ENCODE measurements around the gene SLC19A3.
"Not testable (repeated sequence)": the region's sequence is repeated elsewhere in the genome, so short reads cannot be mapped to it uniquely, and the experiment has no call there.

SLC19A3 gene

DNA sequence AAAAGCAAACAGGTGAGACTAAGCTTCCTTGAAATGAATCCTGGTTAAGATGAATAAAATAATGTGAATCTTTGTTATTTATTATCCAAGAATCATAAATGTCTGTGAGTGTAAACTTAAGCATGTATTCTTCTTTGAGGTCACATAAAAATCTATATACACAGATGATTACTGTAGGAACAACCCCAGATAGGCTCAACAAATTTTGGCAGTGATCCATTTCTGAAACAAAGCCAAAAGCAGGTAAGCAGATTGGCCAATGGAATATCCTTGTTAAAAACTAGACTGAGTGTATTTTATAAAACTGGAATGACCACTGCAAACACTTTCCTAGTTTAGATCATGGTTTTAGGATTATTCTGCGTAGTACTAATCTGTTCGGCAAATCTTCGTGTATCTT lies 39.9 kb downstream of the SLC19A3 start:
- Histone ChIP-seq H3K36me3 (ENCODE audit: control insufficient read depth in 2 of 2, insufficient read depth in 1 of 2, low read length in 2 of 2) (no peaks in the 10 kb centered on the region), H3K4me1 (ENCODE audit: control insufficient read depth, insufficient read depth, low read length) (no peaks in the 10 kb centered on the region), H3K27ac (ENCODE audit: extremely low read depth, low read depth, low read length) (no peak overlapping the region), H3K9me3 (ENCODE audit: control insufficient read depth, insufficient read depth, low read depth, low read length) (no peaks in the 10 kb centered on the region), H3K4me3 (ENCODE audit: low read depth, low read length) (no peak overlapping the region)
- TF ChIP-seq REPIN1 (tag by site-specific recombination; IDR thresholded peaks at IDR 0.05; ENCODE audit: low read depth) (no peak), ZSCAN30 (tag by site-specific recombination; IDR thresholded peaks at IDR 0.05) (no peak), ZNF626 (tag by site-specific recombination; IDR thresholded peaks at IDR 0.05) (no peak), ZNF555 (tag by site-specific recombination; conservative IDR thresholded peaks at IDR 0.05) (no peak), ZNF239 (tag by site-specific recombination; IDR thresholded peaks at IDR 0.05) (no peak), ZBTB17 (tag by site-specific recombination; IDR thresholded peaks at IDR 0.05) (no peak), HOXA7 (CRISPR knock-in tag; IDR thresholded peaks at IDR 0.05; ENCODE audit: borderline replicate concordance) (no peak), ZNF341 (tag by site-specific recombination; IDR thresholded peaks at IDR 0.05; ENCODE audit: low read depth) (no peak), MYNN (tag by site-specific recombination; IDR thresholded peaks at IDR 0.05; ENCODE audit: borderline replicate concordance) (no peak), YY1 (tag by site-specific recombination; IDR thresholded peaks at IDR 0.05) (no peak), ZNF394 (tag by site-specific recombination; IDR thresholded peaks at IDR 0.05; ENCODE audit: borderline replicate concordance) (no peak), SETDB1 (IDR thresholded peaks at IDR 0.05; ENCODE audit: insufficient read length, low read length) (no peak), ZNF548 (tag by site-specific recombination; IDR thresholded peaks at IDR 0.05) (no peak), GLI4 (tag by site-specific recombination; IDR thresholded peaks at IDR 0.05) (no peak)
- TF ChIP-seq, protein P1, sequence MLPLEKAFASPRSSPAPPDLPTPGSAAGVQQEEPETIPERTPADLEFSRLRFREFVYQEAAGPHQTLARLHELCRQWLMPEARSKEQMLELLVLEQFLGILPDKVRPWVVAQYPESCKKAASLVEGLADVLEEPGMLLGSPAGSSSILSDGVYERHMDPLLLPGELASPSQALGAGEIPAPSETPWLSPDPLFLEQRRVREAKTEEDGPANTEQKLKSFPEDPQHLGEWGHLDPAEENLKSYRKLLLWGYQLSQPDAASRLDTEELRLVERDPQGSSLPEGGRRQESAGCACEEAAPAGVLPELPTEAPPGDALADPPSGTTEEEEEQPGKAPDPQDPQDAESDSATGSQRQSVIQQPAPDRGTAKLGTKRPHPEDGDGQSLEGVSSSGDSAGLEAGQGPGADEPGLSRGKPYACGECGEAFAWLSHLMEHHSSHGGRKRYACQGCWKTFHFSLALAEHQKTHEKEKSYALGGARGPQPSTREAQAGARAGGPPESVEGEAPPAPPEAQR (tag by site-specific recombination; IDR thresholded peaks at IDR 0.05): no peak
- TF ChIP-seq, protein P2, sequence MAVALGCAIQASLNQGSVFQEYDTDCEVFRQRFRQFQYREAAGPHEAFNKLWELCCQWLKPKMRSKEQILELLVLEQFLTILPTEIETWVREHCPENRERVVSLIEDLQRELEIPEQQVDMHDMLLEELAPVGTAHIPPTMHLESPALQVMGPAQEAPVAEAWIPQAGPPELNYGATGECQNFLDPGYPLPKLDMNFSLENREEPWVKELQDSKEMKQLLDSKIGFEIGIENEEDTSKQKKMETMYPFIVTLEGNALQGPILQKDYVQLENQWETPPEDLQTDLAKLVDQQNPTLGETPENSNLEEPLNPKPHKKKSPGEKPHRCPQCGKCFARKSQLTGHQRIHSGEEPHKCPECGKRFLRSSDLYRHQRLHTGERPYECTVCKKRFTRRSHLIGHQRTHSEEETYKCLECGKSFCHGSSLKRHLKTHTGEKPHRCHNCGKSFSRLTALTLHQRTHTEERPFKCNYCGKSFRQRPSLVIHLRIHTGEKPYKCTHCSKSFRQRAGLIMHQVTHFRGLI (tag by site-specific recombination; IDR thresholded peaks at IDR 0.05): no peak
- TF ChIP-seq, protein P3, sequence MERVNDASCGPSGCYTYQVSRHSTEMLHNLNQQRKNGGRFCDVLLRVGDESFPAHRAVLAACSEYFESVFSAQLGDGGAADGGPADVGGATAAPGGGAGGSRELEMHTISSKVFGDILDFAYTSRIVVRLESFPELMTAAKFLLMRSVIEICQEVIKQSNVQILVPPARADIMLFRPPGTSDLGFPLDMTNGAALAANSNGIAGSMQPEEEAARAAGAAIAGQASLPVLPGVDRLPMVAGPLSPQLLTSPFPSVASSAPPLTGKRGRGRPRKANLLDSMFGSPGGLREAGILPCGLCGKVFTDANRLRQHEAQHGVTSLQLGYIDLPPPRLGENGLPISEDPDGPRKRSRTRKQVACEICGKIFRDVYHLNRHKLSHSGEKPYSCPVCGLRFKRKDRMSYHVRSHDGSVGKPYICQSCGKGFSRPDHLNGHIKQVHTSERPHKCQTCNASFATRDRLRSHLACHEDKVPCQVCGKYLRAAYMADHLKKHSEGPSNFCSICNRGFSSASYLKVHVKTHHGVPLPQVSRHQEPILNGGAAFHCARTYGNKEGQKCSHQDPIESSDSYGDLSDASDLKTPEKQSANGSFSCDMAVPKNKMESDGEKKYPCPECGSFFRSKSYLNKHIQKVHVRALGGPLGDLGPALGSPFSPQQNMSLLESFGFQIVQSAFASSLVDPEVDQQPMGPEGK (tag by site-specific recombination; IDR thresholded peaks at IDR 0.05): no peak
- TF ChIP-seq, protein P4, sequence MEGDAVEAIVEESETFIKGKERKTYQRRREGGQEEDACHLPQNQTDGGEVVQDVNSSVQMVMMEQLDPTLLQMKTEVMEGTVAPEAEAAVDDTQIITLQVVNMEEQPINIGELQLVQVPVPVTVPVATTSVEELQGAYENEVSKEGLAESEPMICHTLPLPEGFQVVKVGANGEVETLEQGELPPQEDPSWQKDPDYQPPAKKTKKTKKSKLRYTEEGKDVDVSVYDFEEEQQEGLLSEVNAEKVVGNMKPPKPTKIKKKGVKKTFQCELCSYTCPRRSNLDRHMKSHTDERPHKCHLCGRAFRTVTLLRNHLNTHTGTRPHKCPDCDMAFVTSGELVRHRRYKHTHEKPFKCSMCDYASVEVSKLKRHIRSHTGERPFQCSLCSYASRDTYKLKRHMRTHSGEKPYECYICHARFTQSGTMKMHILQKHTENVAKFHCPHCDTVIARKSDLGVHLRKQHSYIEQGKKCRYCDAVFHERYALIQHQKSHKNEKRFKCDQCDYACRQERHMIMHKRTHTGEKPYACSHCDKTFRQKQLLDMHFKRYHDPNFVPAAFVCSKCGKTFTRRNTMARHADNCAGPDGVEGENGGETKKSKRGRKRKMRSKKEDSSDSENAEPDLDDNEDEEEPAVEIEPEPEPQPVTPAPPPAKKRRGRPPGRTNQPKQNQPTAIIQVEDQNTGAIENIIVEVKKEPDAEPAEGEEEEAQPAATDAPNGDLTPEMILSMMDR (tag by site-specific recombination; IDR thresholded peaks at IDR 0.05): no peak
- CTCF ChIA-PET: no interaction called here
- POLR2A ChIA-PET: no interaction called here

GRCh38 chr2:227674485-227674884 lies 43.3 kb downstream of the SLC19A3 start:
- no peak overlapping the region for H3K4me3 ChIP-seq (ENCODE audit: low read depth, low read length)
- ChIA-PET POLR2A (no interaction called here), CTCF (no interaction called here)
- no peaks in the 10 kb centered on the region for H3K36me3 ChIP-seq (ENCODE audit: control insufficient read depth in 2 of 2, insufficient read depth in 1 of 2, low read length in 2 of 2)
- no peak overlapping the region for H3K27ac ChIP-seq (ENCODE audit: extremely low read depth, low read depth, low read length)
- no peak for TF ChIP-seq ZNF133 (tag by site-specific recombination; IDR thresholded peaks at IDR 0.05)
- no peak for TF ChIP-seq GLI4 (tag by site-specific recombination; IDR thresholded peaks at IDR 0.05)
- no peak for TF ChIP-seq ZSCAN30 (tag by site-specific recombination; IDR thresholded peaks at IDR 0.05)
- no peaks in the 10 kb centered on the region for H3K9me3 ChIP-seq (ENCODE audit: control insufficient read depth, insufficient read depth, low read depth, low read length)
- H3K4me1 ChIP-seq (ENCODE audit: control insufficient read depth, insufficient read depth, low read length): no peaks in the 10 kb centered on the region

GRCh38 chr2:227673620-227674019 lies 44.2 kb downstream of the SLC19A3 start:
- H3K27ac ChIP-seq (ENCODE audit: extremely low read depth, low read depth, low read length); H3K4me1 ChIP-seq (ENCODE audit: control insufficient read depth, insufficient read depth, low read length); H3K4me3 ChIP-seq (ENCODE audit: low read depth, low read length); H3K36me3 ChIP-seq (ENCODE audit: control insufficient read depth in 2 of 2, insufficient read depth in 1 of 2, low read length in 2 of 2); POLR2A ChIA-PET; H3K9me3 ChIP-seq (ENCODE audit: control insufficient read depth, insufficient read depth, low read depth, low read length): not testable (repeated sequence)
- CTCF ChIA-PET: interaction anchor here (0.6 kb wide), 1 partner anchor 468 kb away, joined by 3 read pairs; no protein-coding TSS in a partner anchor
